GM23338 (cell line): ENCODE results near the gene PDE2A. TPM values are rescaled to one million over a fixed set of nuclear protein-coding genes. Genes with fewer than 3 reads are reported as not detected.
A peak's percentile ranks its signal among the peaks of the same experiment; 100 is the strongest.
"Not testable (repeated sequence)": the region's sequence is repeated elsewhere in the genome, so short reads cannot be mapped to it uniquely, and the experiment has no call there.

Experiments used
- ATAC-seq: fragments of 200-7000 bp; cut with Tn5 transposase; 3 replicates; pipeline ENCODE4 v1.9.1; 2020
- DNase-seq: peaks from one replicate; pipeline ENCODE4 v3.0.0-alpha.2; 2015; ENCODE audit warnings: low spot score
- H2AFZ ChIP-seq: fragments of 200-600 bp; sonication (generic); 2 replicates; pipeline ENCODE4 v1.8.0; 2016; ENCODE audit warnings: antibody characterized with exemption, mild to moderate bottlenecking, moderate library complexity
- H3F3A ChIP-seq: fragments of 200-600 bp; sonication (generic); replicated peaks from 2 replicates; pipeline ENCODE4 v1.8.0; 2017; ENCODE audit warnings: antibody characterized with exemption, mixed run types, low read depth
- H3K27ac ChIP-seq: fragments of 200-600 bp; sonication (generic); 2 replicates; pipeline ENCODE4 v1.6.1; 2016; ENCODE audit warnings: low read depth
- H3K27me3 ChIP-seq: fragments of 200-600 bp; sonication (generic); 2 replicates; pipeline ENCODE4 v1.8.0; 2016; ENCODE audit warnings: mild to moderate bottlenecking, mixed run types, moderate library complexity; ENCODE audit not compliant: insufficient read depth
- H3K36me3 ChIP-seq: fragments of 200-600 bp; sonication (generic); 2 replicates; pipeline ENCODE4 v1.8.0; 2016; ENCODE audit warnings: mild to moderate bottlenecking; ENCODE audit not compliant: insufficient read depth
- H3K4me1 ChIP-seq: fragments of 200-600 bp; sonication (generic); 2 replicates; pipeline ENCODE4 v1.8.0; 2016; ENCODE audit warnings: mild to moderate bottlenecking, moderate library complexity; ENCODE audit not compliant: insufficient read depth
- H3K4me2 ChIP-seq: fragments of 200-600 bp; sonication (generic); 2 replicates; pipeline ENCODE4 v1.7.1; 2017; ENCODE audit warnings: mixed run types
- H3K4me3 ChIP-seq: fragments of 200-600 bp; sonication (generic); 2 replicates; pipeline ENCODE4 v1.6.1; 2016; ENCODE audit warnings: mixed run types
- H3K79me2 ChIP-seq: fragments of 200-600 bp; sonication (generic); replicated peaks from 2 replicates; pipeline ENCODE4 v1.8.0; 2017; ENCODE audit warnings: mild to moderate bottlenecking; ENCODE audit not compliant: insufficient read depth
- H3K9me2 ChIP-seq: fragments of 200-600 bp; sonication (generic); 2 replicates; pipeline ENCODE4 v1.8.0; 2017; ENCODE audit not compliant: insufficient read depth
- H4K20me1 ChIP-seq: fragments of 200-600 bp; sonication (generic); replicated peaks from 2 replicates; pipeline ENCODE4 v1.8.0; 2017; ENCODE audit warnings: mild to moderate bottlenecking; ENCODE audit not compliant: insufficient read depth
- H3K27ac Mint-ChIP-seq: 2 replicates; pipeline ENCODE4 v1.8.0; 2020; ENCODE audit warnings: inconsistent platforms, mild to moderate bottlenecking, moderate library complexity, mixed read lengths
- H3K27me3 Mint-ChIP-seq: 3 replicates; pipeline ENCODE4 v1.8.0; 2022; ENCODE audit warnings: low read depth, mild to moderate bottlenecking, moderate library complexity, mixed read lengths, inconsistent platforms; ENCODE audit not compliant: insufficient read depth, poor library complexity
- H3K36me3 Mint-ChIP-seq: 3 replicates; pipeline ENCODE4 v1.8.0; 2021; ENCODE audit warnings: low read depth, mild to moderate bottlenecking, inconsistent platforms, moderate library complexity, mixed read lengths
- H3K4me1 Mint-ChIP-seq: 3 replicates; pipeline ENCODE4 v1.8.0; 2020; ENCODE audit warnings: mild to moderate bottlenecking, inconsistent platforms, mixed read lengths
- H3K4me3 Mint-ChIP-seq: 3 replicates; pipeline ENCODE4 v1.8.0; 2021; ENCODE audit warnings: moderate library complexity, mild to moderate bottlenecking, inconsistent platforms, mixed read lengths
- H3K9me3 Mint-ChIP-seq: 3 replicates; pipeline ENCODE4 v1.8.0; 2020; ENCODE audit warnings: moderate library complexity, mild to moderate bottlenecking, inconsistent platforms, mixed read lengths
- polyA plus RNA-seq: library from polyadenylated mRNA; unstranded; fragments of >200 nt; fragmentation: Nextera tagmentation; extraction: Ambion mirVana; gene quantifications from 2 replicates; pipeline ENCODE4 v1.2.1, GENCODE V29; 2016
- total RNA-seq: library from RNA; depleted of rRNA; stranded (reverse); fragments of >200 nt; shearing (Covaris generic); gene quantifications from 2 replicates; pipeline ENCODE4 v1.2.3, GENCODE V29; 2014
- TF ChIP-seq, protein P1 (sequence below): fragments of 250-450 bp; sonication (Bioruptor Pico); IDR thresholded peaks from 2 replicates; pipeline ENCODE4 v1.5.0; 2020; ENCODE audit warnings: mild to moderate bottlenecking, moderate library complexity
- TF ChIP-seq, protein P2 (sequence below), 2 experiments: fragments of 200-600 bp in 1 of 2; sonication (generic) in 1 of 2; conservative IDR thresholded peaks; 2 replicates each; pipeline versions ENCODE4 v1.5.1 to v1.6.1; 2016 to 2017; ENCODE audit warnings: antibody characterized with exemption in 2 of 2, low read depth in 2 of 2, mild to moderate bottlenecking in 2 of 2, moderate library complexity in 1 of 2

PDE2A gene
- total and polyA plus RNA-seq, 2 experiments from 2014 or later: 4.3 to 16.2 TPM

DNA sequence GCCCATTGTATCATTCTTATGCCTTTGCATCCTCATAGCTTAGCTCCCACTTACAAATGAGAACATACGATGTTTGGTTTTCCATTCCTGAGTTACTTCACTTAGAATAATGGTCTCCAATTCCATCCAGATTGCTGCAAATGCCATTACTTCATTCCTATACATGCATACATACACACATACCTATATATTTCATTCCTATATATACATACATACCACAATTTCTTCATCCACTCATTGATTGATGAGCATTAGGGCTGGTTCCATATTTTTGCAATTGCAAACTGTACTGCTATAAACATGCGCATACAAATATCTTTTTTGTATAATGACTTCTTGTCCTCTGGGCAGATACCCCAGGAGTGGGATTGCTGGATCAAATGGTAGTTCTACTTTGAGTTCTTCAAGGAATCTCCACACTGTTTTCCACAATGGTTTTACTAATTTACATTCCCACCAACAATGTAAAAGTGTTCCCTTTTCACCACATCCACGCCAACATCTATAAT is 119.2 kb downstream of the PDE2A start:
- H2AFZ ChIP-seq, H3K4me3 ChIP-seq, H3K4me3 Mint-ChIP-seq, H3F3A ChIP-seq, H3K27ac ChIP-seq, H3K36me3 ChIP-seq, ATAC-seq, H4K20me1 ChIP-seq, H3K9me2 ChIP-seq, H3K27me3 Mint-ChIP-seq, H3K36me3 Mint-ChIP-seq, H3K79me2 ChIP-seq, H3K9me3 Mint-ChIP-seq, H3K4me2 ChIP-seq, H3K27me3 ChIP-seq, DNase-seq, H3K4me1 ChIP-seq, H3K27ac Mint-ChIP-seq, H3K4me1 Mint-ChIP-seq: not testable (repeated sequence)

DNA sequence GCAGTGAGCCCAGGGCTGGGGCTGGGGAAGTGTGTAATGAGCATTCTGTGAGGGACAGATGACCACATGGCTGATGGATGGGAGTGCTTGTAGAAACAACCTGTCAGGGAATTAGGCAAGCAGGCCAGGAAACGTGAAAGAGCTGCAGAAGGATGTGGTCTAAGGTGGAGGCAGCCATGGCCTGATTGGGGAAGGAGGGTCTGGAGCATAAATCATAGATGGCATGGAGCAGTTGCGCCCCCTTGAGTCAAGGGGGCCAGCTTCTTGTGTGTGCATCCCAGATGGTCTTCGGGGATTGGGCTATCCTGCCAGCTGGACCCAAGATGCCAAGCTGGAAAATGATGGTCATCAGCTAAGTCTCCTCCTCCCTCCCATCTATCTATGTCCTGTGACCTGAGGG is 120.5 kb downstream of the PDE2A start:
- peak; percentile 97 for ATAC-seq
- peak overlapping the region; percentile 97 for H2AFZ ChIP-seq
- Mint-ChIP-seq H3K4me3 (no peak overlapping the region), H3K27me3 (peaks cover 6% of the 10 kb centered on the region), H3K36me3 (no peaks in the 10 kb centered on the region), H3K27ac (no peak overlapping the region), H3K9me3 (peaks cover 3% of the 10 kb centered on the region; the same call in 1 of the 3 replicates), H3K4me1 (peaks cover 7% of the 10 kb centered on the region)
- no peaks in the 10 kb centered on the region for H3K9me2 ChIP-seq
- H3K4me2 ChIP-seq: no peak overlapping the region
- no peaks in the 10 kb centered on the region for H3F3A ChIP-seq
- H3K79me2 ChIP-seq: no peaks in the 10 kb centered on the region
- H3K4me3 ChIP-seq: no peak overlapping the region
- no peaks in the 10 kb centered on the region for H3K27me3 ChIP-seq
- H3K36me3 ChIP-seq: no peaks in the 10 kb centered on the region
- TF ChIP-seq, protein P1, sequence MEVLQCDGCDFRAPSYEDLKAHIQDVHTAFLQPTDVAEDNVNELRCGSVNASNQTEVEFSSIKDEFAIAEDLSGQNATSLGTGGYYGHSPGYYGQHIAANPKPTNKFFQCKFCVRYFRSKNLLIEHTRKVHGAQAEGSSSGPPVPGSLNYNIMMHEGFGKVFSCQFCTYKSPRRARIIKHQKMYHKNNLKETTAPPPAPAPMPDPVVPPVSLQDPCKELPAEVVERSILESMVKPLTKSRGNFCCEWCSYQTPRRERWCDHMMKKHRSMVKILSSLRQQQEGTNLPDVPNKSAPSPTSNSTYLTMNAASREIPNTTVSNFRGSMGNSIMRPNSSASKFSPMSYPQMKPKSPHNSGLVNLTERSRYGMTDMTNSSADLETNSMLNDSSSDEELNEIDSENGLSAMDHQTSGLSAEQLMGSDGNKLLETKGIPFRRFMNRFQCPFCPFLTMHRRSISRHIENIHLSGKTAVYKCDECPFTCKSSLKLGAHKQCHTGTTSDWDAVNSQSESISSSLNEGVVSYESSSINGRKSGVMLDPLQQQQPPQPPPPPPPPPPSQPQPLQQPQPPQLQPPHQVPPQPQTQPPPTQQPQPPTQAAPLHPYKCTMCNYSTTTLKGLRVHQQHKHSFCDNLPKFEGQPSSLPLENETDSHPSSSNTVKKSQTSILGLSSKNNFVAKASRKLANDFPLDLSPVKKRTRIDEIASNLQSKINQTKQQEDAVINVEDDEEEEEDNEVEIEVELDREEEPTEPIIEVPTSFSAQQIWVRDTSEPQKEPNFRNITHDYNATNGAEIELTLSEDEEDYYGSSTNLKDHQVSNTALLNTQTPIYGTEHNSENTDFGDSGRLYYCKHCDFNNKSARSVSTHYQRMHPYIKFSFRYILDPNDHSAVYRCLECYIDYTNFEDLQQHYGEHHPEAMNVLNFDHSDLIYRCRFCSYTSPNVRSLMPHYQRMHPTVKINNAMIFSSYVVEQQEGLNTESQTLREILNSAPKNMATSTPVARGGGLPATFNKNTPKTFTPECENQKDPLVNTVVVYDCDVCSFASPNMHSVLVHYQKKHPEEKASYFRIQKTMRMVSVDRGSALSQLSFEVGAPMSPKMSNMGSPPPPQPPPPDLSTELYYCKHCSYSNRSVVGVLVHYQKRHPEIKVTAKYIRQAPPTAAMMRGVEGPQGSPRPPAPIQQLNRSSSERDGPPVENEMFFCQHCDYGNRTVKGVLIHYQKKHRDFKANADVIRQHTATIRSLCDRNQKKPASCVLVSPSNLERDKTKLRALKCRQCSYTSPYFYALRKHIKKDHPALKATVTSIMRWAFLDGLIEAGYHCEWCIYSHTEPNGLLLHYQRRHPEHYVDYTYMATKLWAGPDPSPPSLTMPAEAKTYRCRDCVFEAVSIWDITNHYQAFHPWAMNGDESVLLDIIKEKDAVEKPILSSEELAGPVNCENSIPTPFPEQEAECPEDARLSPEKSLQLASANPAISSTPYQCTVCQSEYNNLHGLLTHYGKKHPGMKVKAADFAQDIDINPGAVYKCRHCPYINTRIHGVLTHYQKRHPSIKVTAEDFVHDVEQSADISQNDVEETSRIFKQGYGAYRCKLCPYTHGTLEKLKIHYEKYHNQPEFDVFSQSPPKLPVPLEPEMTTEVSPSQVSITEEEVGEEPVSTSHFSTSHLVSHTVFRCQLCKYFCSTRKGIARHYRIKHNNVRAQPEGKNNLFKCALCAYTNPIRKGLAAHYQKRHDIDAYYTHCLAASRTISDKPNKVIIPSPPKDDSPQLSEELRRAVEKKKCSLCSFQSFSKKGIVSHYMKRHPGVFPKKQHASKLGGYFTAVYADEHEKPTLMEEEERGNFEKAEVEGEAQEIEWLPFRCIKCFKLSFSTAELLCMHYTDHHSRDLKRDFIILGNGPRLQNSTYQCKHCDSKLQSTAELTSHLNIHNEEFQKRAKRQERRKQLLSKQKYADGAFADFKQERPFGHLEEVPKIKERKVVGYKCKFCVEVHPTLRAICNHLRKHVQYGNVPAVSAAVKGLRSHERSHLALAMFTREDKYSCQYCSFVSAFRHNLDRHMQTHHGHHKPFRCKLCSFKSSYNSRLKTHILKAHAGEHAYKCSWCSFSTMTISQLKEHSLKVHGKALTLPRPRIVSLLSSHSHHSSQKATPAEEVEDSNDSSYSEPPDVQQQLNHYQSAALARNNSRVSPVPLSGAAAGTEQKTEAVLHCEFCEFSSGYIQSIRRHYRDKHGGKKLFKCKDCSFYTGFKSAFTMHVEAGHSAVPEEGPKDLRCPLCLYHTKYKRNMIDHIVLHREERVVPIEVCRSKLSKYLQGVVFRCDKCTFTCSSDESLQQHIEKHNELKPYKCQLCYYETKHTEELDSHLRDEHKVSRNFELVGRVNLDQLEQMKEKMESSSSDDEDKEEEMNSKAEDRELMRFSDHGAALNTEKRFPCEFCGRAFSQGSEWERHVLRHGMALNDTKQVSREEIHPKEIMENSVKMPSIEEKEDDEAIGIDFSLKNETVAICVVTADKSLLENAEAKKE: no peak
- TF ChIP-seq, protein P2, sequence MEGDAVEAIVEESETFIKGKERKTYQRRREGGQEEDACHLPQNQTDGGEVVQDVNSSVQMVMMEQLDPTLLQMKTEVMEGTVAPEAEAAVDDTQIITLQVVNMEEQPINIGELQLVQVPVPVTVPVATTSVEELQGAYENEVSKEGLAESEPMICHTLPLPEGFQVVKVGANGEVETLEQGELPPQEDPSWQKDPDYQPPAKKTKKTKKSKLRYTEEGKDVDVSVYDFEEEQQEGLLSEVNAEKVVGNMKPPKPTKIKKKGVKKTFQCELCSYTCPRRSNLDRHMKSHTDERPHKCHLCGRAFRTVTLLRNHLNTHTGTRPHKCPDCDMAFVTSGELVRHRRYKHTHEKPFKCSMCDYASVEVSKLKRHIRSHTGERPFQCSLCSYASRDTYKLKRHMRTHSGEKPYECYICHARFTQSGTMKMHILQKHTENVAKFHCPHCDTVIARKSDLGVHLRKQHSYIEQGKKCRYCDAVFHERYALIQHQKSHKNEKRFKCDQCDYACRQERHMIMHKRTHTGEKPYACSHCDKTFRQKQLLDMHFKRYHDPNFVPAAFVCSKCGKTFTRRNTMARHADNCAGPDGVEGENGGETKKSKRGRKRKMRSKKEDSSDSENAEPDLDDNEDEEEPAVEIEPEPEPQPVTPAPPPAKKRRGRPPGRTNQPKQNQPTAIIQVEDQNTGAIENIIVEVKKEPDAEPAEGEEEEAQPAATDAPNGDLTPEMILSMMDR (conservative IDR thresholded peaks at IDR 0.05; ENCODE audit: low read depth in 2 of 2): peak; percentile 71 to 97
- no peaks in the 10 kb centered on the region for H3K4me1 ChIP-seq
- DNase-seq: peak; percentile 79
- H3K27ac ChIP-seq: no peak overlapping the region
- H4K20me1 ChIP-seq: no peaks in the 10 kb centered on the region
